ENCODE results near the gene UTP11. TPM values are rescaled to one million over a fixed set of nuclear protein-coding genes. Genes with fewer than 3 reads are reported as not detected.

UTP11 gene
- total RNA-seq, 2 experiments from 2014 or later: 39.0 to 39.5 TPM

DNA sequence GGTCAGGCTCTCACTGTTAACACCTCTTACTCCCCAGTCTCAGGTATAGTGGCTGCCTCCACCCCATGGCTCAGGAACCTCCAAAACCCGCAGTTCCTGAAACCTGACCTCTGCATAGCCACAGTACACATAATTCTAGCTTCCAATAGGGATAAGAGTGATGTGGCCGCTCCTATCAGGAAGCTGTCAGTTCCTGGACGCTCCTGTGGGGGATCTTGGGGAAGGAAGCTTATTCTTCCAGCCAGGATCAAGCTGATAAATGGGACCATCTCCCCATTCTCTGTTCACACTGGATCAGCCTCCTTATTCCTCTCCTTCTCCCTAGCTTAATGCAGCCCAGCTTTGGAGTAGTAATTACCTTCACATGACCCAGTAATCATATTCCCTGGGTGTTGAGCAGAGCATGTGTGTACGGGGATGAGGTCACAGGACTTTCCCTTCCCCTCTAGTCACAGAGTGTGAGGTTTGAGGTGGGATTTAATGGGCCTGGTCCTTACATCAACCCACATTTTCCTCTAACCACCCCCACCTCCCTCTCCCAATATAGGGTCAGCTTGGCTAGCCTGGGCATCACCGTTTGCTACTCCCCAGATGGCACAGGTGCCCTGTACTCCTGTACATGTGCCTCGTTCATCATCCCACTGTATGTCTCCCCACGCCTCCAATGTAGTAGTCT is 41.0 kb downstream of the UTP11 start:
- H3K27ac Mint-ChIP-seq: no peak overlapping the region
- H3K4me1 Mint-ChIP-seq (ENCODE audit: low read depth): peaks cover 6% of the 10 kb centered on the region
- POLR2A ChIA-PET: no interaction called here
- H3K4me3 Mint-ChIP-seq: no peak overlapping the region
- CTCF ChIA-PET: interaction anchor here (2.2 kb wide), 1 partner anchor 26 kb away, joined by 7 read pairs; no protein-coding TSS in a partner anchor
- H3K36me3 Mint-ChIP-seq (ENCODE audit: low read depth): no peaks in the 10 kb centered on the region
- H3K9me3 Mint-ChIP-seq (ENCODE audit: insufficient read depth): no peaks in the 10 kb centered on the region
- peaks cover 20% of the 10 kb centered on the region for H3K27me3 Mint-ChIP-seq (ENCODE audit: low read depth)
- ATAC-seq (no peak), DNase-seq (no peak)

DNA sequence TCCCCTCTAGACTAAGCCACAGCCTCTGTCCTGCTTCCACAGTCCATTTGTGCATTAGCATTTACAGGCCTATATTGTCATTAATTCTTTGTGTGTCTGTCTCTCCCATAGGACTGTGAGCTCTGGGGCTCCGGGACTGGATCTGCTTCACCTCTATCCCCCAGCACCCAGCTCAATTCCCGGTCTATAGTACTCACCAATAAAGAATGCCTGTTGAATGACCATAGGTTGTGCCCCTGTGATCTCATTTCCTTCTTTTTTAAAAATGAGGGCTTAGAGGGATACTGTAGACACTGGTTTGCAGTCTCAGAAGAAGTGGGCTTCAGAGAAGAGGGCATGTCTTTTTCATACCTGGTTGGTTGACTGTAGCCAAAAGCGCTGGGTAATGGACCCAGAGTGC is 42.9 kb downstream of the UTP11 start:
- ATAC-seq (no peak), DNase-seq (no peak)
- Mint-ChIP-seq H3K27me3 (ENCODE audit: low read depth) (peaks cover 14% of the 10 kb centered on the region), H3K36me3 (ENCODE audit: low read depth) (no peaks in the 10 kb centered on the region), H3K4me3 (no peak overlapping the region), H3K4me1 (ENCODE audit: low read depth) (peaks cover 6% of the 10 kb centered on the region), H3K27ac (no peak overlapping the region), H3K9me3 (ENCODE audit: insufficient read depth) (no peaks in the 10 kb centered on the region)
- ChIA-PET CTCF (no interaction called here), POLR2A (no interaction called here)

GRCh38 chr1:38055965-38056364 is 43.4 kb downstream of the UTP11 start:
- Mint-ChIP-seq H3K27ac (no peak overlapping the region), H3K4me3 (no peak overlapping the region), H3K4me1 (ENCODE audit: low read depth) (peaks cover 6% of the 10 kb centered on the region), H3K27me3 (ENCODE audit: low read depth) (peaks cover 15% of the 10 kb centered on the region), H3K9me3 (ENCODE audit: insufficient read depth) (no peaks in the 10 kb centered on the region), H3K36me3 (ENCODE audit: low read depth) (no peaks in the 10 kb centered on the region)
- CTCF ChIA-PET: interaction anchor here (1.0 kb wide), 1 partner anchor 16 kb away, joined by 3 read pairs; no protein-coding TSS in a partner anchor
- DNase-seq: no peak
- ATAC-seq: no peak
- POLR2A ChIA-PET: no interaction called here

DNA sequence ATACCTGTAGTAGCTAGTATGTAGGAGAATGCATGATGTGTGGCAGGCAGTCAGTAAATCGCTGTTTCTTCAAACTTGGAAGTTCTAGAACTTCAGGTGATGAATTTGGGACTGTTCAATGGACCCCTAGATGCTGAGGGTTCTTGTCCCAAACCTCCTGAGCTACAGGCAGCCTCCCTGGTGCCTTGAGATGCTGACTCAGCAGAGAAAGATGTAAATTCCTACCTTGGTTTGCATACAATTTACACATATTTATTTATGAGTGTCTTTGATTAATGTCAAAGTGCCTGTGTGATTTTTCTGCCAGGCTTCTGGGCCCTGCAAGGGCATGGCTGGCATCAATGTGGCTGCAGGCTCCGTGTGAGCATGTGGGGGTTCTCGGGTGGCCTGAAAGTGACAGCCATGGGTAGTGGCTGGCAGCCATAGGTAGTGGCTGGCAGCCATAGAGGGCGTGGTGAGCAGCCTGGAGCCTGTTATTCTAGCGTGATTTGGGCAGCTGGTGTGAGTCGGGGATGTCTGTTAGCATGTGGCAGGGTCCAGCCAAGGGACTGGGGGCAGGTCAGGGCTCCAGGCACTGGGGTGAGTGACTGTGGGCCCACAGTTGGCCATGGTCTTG is 47.2 kb downstream of the UTP11 start:
- Mint-ChIP-seq H3K27me3 (ENCODE audit: low read depth) (peaks cover 8% of the 10 kb centered on the region), H3K27ac (no peak overlapping the region), H3K36me3 (ENCODE audit: low read depth) (no peaks in the 10 kb centered on the region), H3K9me3 (ENCODE audit: insufficient read depth) (no peaks in the 10 kb centered on the region), H3K4me1 (ENCODE audit: low read depth) (no peaks in the 10 kb centered on the region), H3K4me3 (no peak overlapping the region)
- ATAC-seq: no peak
- CTCF ChIA-PET: interaction anchor here (1.2 kb wide), 1 partner anchor 12 kb away, joined by 3 read pairs; no protein-coding TSS in a partner anchor
- POLR2A ChIA-PET: no interaction called here
- DNase-seq: no peak

- H3K4me3 Mint-ChIP-seq: no peak overlapping the region
- H3K9me3 Mint-ChIP-seq (ENCODE audit: insufficient read depth): no peaks in the 10 kb centered on the region
- no peak overlapping the region for H3K27ac Mint-ChIP-seq
- CTCF ChIA-PET: no interaction called here
- POLR2A ChIA-PET: no interaction called here
- ATAC-seq: no peak
- no peak for DNase-seq
- H3K36me3 Mint-ChIP-seq (ENCODE audit: low read depth): no peaks in the 10 kb centered on the region
- H3K4me1 Mint-ChIP-seq (ENCODE audit: low read depth): no peaks in the 10 kb centered on the region
- peaks cover 5% of the 10 kb centered on the region for H3K27me3 Mint-ChIP-seq (ENCODE audit: low read depth)
Measured at GRCh38 chr1:38060498-38060897, 48.0 kb downstream of the UTP11 start.

DNA sequence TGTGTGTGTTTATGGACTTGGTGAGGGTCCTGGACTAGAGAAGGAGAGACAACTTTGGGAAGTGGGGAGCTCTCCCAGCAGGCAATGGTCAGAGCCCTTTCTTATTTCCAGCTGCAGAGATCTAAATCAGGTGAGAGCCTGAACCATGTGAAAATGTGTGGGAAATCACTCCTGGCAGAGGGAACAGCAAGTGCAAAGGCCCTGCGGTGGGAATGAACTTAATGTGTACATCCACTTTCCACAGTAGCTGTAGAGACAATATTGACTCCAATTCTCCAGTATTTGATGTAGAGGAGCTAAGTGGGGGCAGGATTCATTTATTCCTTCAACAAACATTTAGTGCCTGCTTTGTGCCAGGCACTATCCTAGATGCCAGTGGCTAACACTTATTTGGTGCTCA is 48.8 kb downstream of the UTP11 start:
- Mint-ChIP-seq H3K27ac (no peak overlapping the region), H3K27me3 (ENCODE audit: low read depth) (peaks cover 5% of the 10 kb centered on the region), H3K9me3 (ENCODE audit: insufficient read depth) (no peaks in the 10 kb centered on the region), H3K36me3 (ENCODE audit: low read depth) (no peaks in the 10 kb centered on the region), H3K4me3 (no peak overlapping the region), H3K4me1 (ENCODE audit: low read depth) (no peaks in the 10 kb centered on the region)
- no peak for ATAC-seq
- DNase-seq: no peak
- CTCF ChIA-PET: no interaction called here
- POLR2A ChIA-PET: no interaction called here

- CTCF ChIA-PET: no interaction called here
- H3K27me3 Mint-ChIP-seq (ENCODE audit: low read depth): peaks cover 5% of the 10 kb centered on the region
- POLR2A ChIA-PET: no interaction called here
- ATAC-seq: no peak
- H3K4me1 Mint-ChIP-seq (ENCODE audit: low read depth): no peaks in the 10 kb centered on the region
- no peak overlapping the region for H3K27ac Mint-ChIP-seq
- H3K36me3 Mint-ChIP-seq (ENCODE audit: low read depth): no peaks in the 10 kb centered on the region
- no peak for DNase-seq
- H3K4me3 Mint-ChIP-seq: no peak overlapping the region
- no peaks in the 10 kb centered on the region for H3K9me3 Mint-ChIP-seq (ENCODE audit: insufficient read depth)
Measured at GRCh38 chr1:38061883-38062328, 49.4 kb downstream of the UTP11 start.

DNA sequence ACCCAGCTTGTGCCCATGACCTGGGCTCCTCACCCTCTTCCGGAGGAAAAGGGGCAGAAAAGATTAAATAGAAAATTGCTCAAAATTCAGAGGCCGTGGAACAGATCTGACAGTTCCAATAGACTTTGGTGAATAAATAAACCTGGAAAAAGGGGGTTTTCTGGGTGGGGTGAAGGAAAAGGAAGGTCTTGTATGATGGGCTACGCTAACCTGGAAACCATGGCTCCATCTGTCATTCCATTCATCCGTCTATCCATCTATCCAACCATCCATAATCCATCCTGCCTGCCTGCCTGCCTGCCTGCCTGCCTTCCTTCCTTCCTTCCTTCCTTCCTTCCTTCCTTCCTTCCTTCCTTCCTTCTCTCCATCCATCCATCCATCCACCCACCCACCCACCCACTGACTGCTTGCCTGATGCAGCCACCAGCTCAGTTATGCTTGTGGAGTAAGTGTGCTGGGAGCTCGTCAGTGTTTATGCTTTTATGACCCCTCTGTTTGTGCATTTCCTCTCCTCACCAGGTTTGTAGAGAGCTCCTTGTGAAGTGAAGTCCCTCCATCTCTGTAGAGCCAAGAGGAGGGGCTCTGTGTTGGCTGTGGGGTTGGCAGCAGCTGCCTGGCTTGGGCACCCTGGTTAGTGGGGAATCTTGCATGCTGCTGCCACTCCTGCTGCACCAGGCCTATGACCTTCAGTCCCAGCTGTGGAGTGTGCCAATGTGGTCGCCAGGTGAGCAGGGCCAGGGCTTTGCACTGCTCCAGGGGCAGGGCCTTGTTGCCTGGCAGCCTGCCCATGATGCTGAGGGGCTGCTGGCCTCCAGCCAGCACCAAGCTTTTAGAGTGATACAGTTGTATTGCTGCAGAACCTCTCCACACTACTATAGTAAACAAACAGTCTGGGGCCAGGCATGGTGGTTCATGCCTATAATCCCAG is 50.1 kb downstream of the UTP11 start:
- CTCF ChIA-PET: no interaction called here
- POLR2A ChIA-PET: no interaction called here
- no peak for DNase-seq
- Mint-ChIP-seq H3K36me3 (ENCODE audit: low read depth) (no peaks in the 10 kb centered on the region), H3K27ac (no peak overlapping the region), H3K4me3 (no peak overlapping the region), H3K9me3 (ENCODE audit: insufficient read depth) (no peaks in the 10 kb centered on the region), H3K27me3 (ENCODE audit: low read depth) (peaks cover 11% of the 10 kb centered on the region), H3K4me1 (ENCODE audit: low read depth) (no peaks in the 10 kb centered on the region)
- no peak for ATAC-seq

- DNase-seq (no peak), ATAC-seq (no peak)
- no peaks in the 10 kb centered on the region for H3K9me3 Mint-ChIP-seq (ENCODE audit: insufficient read depth)
- ChIA-PET POLR2A (no interaction called here), CTCF (no interaction called here)
- H3K27ac Mint-ChIP-seq: no peak overlapping the region
- no peaks in the 10 kb centered on the region for H3K4me1 Mint-ChIP-seq (ENCODE audit: low read depth)
- H3K27me3 Mint-ChIP-seq (ENCODE audit: low read depth): peaks cover 13% of the 10 kb centered on the region
- H3K4me3 Mint-ChIP-seq: no peak overlapping the region
- no peaks in the 10 kb centered on the region for H3K36me3 Mint-ChIP-seq (ENCODE audit: low read depth)
Measured at GRCh38 chr1:38063616-38064015, 51.1 kb downstream of the UTP11 start.

DNA sequence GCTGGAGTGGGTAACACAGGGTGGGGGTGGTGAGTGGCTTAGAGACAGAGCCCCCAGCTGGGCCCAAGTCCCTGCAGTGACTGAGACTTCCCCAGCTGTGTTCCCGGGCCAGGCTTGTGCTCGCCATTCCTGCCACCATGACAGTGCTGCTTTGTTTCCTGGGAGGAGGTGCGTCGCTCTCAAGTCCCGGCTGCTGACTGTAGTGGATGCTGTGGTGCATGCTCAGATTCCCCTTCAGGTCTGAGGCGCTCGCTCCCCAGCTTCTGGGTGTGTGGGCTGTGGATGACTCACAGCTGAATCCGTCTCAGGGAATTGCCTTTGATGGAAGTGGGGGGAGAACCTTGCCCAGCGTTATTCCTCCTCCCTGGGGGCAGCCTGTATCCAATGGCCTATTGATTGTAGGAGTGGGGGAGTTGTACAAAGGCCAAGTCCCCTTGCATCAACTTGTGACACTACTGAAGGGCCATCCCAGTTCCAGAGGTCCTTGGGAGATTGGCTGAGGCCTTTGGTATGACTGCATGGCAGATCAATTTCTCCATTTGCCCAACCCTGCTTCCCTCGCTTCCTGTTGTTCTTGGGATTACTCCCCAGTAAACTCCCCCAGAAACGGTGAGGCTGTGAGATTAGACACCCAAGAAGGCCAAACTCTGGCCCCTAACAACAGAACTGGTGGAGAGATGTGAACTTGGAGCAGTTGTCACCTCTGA is 51.8 kb downstream of the UTP11 start:
- Mint-ChIP-seq H3K27me3 (ENCODE audit: low read depth) (peaks cover 14% of the 10 kb centered on the region), H3K4me1 (ENCODE audit: low read depth) (no peaks in the 10 kb centered on the region), H3K4me3 (no peak overlapping the region), H3K9me3 (ENCODE audit: insufficient read depth) (no peaks in the 10 kb centered on the region), H3K36me3 (ENCODE audit: low read depth) (no peaks in the 10 kb centered on the region), H3K27ac (no peak overlapping the region)
- CTCF ChIA-PET: no interaction called here
- POLR2A ChIA-PET: no interaction called here
- no peak for DNase-seq
- ATAC-seq: no peak

- H3K4me3 Mint-ChIP-seq: no peak overlapping the region
- CTCF ChIA-PET: no interaction called here
- H3K9me3 Mint-ChIP-seq (ENCODE audit: insufficient read depth): no peaks in the 10 kb centered on the region
- H3K27me3 Mint-ChIP-seq (ENCODE audit: low read depth): peaks cover 17% of the 10 kb centered on the region
- no peak for DNase-seq
- POLR2A ChIA-PET: no interaction called here
- H3K4me1 Mint-ChIP-seq (ENCODE audit: low read depth): no peaks in the 10 kb centered on the region
- no peak for ATAC-seq
- no peak overlapping the region for H3K27ac Mint-ChIP-seq
- H3K36me3 Mint-ChIP-seq (ENCODE audit: low read depth): no peaks in the 10 kb centered on the region
Measured at GRCh38 chr1:38068220-38068979, 55.9 kb downstream of the UTP11 start.
